ENCODE results near the gene COL6A5. TPM values are rescaled to one million over a fixed set of nuclear protein-coding genes. Genes with fewer than 3 reads are reported as not detected.

The COL6A5 gene
- total and polyA plus RNA-seq, 2 of the 13 experiments (the other 11 are each of a cell fraction or from before 2014, with no cell fraction given): not detected

GRCh38 chr3:130516645-130517512 lies 171.4 kb downstream of the COL6A5 start, which contains the start of gene COL6A6:
COL6A6 (plus strand) TSS chr3:130517177; CDS start chr3:130560365, 43,188 bp downstream.
- ATAC-seq: no peak
- H2AFZ ChIP-seq (ENCODE audit: low read length): no peak within 1 kb of the TSS

More at GRCh38 chr3:130516645-130517512, 171.4 kb downstream of the COL6A5 start, which contains the start of gene COL6A6:
- Histone ChIP-seq H4K20me1 (ENCODE audit: insufficient read depth, low read length) (no peaks in the 10 kb centered on the region), H3K79me2 (ENCODE audit: insufficient read depth, low read length) (no peaks in the 10 kb centered on the region), H3K4me3 (replicated peaks in 1 of 3; ENCODE audit: insufficient read depth in 1 of 3, low read depth in 2 of 3, low read length in 3 of 3) (no peak within 1 kb of the TSS), H3K4me1 (ENCODE audit: insufficient read depth, low read length) (no peaks in the 10 kb centered on the region), H3K9ac (ENCODE audit: insufficient read depth, low read depth, low read length) (no peak within 1 kb of the TSS), H3K4me2 (ENCODE audit: low read depth, low read length) (no peak within 1 kb of the TSS), H3K36me3 (replicated peaks in 1 of 2; ENCODE audit: control insufficient read depth in 1 of 2, insufficient read depth in 2 of 2, low read length in 2 of 2) (no peaks in the 10 kb centered on the region), H3K27ac (ENCODE audit: extremely low read length, insufficient read depth, low read length) (no peak within 1 kb of the TSS), H3K9me3 (ENCODE audit: low read length) (no peaks in the 10 kb centered on the region), H3K27me3 (ENCODE audit: control insufficient read depth in 1 of 2, insufficient read depth in 2 of 2, low read length in 2 of 2) (peaks cover 0 to 20% of the 10 kb centered on the region in 2 experiments; a peak in 2 of 5 replicates)
- WGBS (ENCODE audit: low lambda C conversion rate): 23% methylated on average over 21 of the region's 58 CpGs
- FAIRE-seq: no peak
- POLR2A ChIA-PET: no interaction called here
- in situ Hi-C loops (cut with HindIII; ENCODE audit: extremely low pct_ligation_motif_present, low pct_unique_long_range_greater_than_20kb): no loop called here
- no TSS peak for BruUV-seq (replicated peaks)
- DNase-seq (ENCODE audit: low spot score): no peak
- intact Hi-C loops (cut with micrococcal nuclease; ENCODE audit: unreplicated experiment): no loop called here
- CTCF ChIA-PET (ENCODE audit: low intra/inter-chr PET ratio, low total read pairs): no interaction called here
- TF ChIP-seq TARDBP (CRISPR knock-in tag; IDR thresholded peaks at IDR 0.05) (no peak), MEIS2 (CRISPR knock-in tag; IDR thresholded peaks at IDR 0.05) (no peak), ZZZ3 (CRISPR knock-in tag; IDR thresholded peaks at IDR 0.05; ENCODE audit: borderline replicate concordance) (no peak), REPIN1 (CRISPR knock-in tag; IDR thresholded peaks at IDR 0.05; ENCODE audit: borderline replicate concordance, low read depth) (no peak), TAF15 (IDR thresholded peaks at IDR 0.05; ENCODE audit: low read depth, low read length, poor library complexity, severe bottlenecking) (no peak), MAFK (conservative IDR thresholded peaks at IDR 0.05 in 1 of 2, IDR thresholded peaks at IDR 0.05 in 1 of 2; ENCODE audit: low read length in 2 of 2) (no peak), SOX5 (CRISPR knock-in tag; IDR thresholded peaks at IDR 0.05; ENCODE audit: borderline replicate concordance) (no peak), SSRP1 (CRISPR knock-in tag; IDR thresholded peaks at IDR 0.05) (no peak), FOXK1 (CRISPR knock-in tag; IDR thresholded peaks at IDR 0.05; ENCODE audit: borderline replicate concordance, low read depth) (no peak), ZMAT3 (CRISPR knock-in tag; conservative IDR thresholded peaks at IDR 0.05) (no peak), MEF2D (CRISPR knock-in tag; IDR thresholded peaks at IDR 0.05) (no peak), RNF2 (conservative IDR thresholded peaks at IDR 0.05; ENCODE audit: low read depth) (no peak), SALL1 (CRISPR knock-in tag; IDR thresholded peaks at IDR 0.05) (no peak), HNRNPUL1 (IDR thresholded peaks at IDR 0.05; ENCODE audit: low read depth, low read length) (no peak), KDM3A (CRISPR knock-in tag; IDR thresholded peaks at IDR 0.05; ENCODE audit: low read depth) (no peak), KAT2B (IDR thresholded peaks at IDR 0.05; ENCODE audit: borderline replicate concordance, low read depth, low read length) (no peak)
- TF ChIP-seq, protein P1, sequence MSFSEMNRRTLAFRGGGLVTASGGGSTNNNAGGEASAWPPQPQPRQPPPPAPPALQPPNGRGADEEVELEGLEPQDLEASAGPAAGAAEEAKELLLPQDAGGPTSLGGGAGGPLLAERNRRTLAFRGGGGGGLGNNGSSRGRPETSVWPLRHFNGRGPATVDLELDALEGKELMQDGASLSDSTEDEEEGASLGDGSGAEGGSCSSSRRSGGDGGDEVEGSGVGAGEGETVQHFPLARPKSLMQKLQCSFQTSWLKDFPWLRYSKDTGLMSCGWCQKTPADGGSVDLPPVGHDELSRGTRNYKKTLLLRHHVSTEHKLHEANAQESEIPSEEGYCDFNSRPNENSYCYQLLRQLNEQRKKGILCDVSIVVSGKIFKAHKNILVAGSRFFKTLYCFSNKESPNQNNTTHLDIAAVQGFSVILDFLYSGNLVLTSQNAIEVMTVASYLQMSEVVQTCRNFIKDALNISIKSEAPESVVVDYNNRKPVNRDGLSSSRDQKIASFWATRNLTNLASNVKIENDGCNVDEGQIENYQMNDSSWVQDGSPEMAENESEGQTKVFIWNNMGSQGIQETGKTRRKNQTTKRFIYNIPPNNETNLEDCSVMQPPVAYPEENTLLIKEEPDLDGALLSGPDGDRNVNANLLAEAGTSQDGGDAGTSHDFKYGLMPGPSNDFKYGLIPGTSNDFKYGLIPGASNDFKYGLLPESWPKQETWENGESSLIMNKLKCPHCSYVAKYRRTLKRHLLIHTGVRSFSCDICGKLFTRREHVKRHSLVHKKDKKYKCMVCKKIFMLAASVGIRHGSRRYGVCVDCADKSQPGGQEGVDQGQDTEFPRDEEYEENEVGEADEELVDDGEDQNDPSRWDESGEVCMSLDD (CRISPR knock-in tag; IDR thresholded peaks at IDR 0.05; ENCODE audit: borderline replicate concordance): no peak
- TF ChIP-seq, protein P2, sequence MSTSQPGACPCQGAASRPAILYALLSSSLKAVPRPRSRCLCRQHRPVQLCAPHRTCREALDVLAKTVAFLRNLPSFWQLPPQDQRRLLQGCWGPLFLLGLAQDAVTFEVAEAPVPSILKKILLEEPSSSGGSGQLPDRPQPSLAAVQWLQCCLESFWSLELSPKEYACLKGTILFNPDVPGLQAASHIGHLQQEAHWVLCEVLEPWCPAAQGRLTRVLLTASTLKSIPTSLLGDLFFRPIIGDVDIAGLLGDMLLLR (CRISPR knock-in tag; IDR thresholded peaks at IDR 0.05): no peak
